ENCODE results near the gene NLRP13. TPM values are rescaled to one million over a fixed set of nuclear protein-coding genes. Genes with fewer than 3 reads are reported as not detected.

The NLRP13 gene
- total RNA-seq, 1 experiment from 2014 or later = not detected

GRCh38 chr19:55858401-55858800, 73.7 kb downstream of the NLRP13 start (continued):
- TF ChIP-seq, protein P1, sequence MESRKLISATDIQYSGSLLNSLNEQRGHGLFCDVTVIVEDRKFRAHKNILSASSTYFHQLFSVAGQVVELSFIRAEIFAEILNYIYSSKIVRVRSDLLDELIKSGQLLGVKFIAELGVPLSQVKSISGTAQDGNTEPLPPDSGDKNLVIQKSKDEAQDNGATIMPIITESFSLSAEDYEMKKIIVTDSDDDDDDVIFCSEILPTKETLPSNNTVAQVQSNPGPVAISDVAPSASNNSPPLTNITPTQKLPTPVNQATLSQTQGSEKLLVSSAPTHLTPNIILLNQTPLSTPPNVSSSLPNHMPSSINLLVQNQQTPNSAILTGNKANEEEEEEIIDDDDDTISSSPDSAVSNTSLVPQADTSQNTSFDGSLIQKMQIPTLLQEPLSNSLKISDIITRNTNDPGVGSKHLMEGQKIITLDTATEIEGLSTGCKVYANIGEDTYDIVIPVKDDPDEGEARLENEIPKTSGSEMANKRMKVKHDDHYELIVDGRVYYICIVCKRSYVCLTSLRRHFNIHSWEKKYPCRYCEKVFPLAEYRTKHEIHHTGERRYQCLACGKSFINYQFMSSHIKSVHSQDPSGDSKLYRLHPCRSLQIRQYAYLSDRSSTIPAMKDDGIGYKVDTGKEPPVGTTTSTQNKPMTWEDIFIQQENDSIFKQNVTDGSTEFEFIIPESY (IDR thresholded peaks at IDR 0.05; ENCODE audit: extremely low read depth, insufficient replicate concordance, low read length) = no peak
- TF ChIP-seq SP1 (IDR thresholded peaks at IDR 0.05; ENCODE audit: low read depth) (no peak), SRF (IDR thresholded peaks at IDR 0.05; ENCODE audit: low read depth) (no peak), TCF7L2 (IDR thresholded peaks at IDR 0.05; ENCODE audit: borderline replicate concordance, extremely low read depth, insufficient read depth, insufficient read length) (no peak), ZNF274 (IDR thresholded peaks at IDR 0.05; ENCODE audit: low read depth, low read length) (no peak), POLR2AphosphoS5 (IDR thresholded peaks at IDR 0.05; ENCODE audit: low read depth, low read length) (no peak), EZH2 (IDR thresholded peaks at IDR 0.05) (no peak), RAD21 (IDR thresholded peaks at IDR 0.05; ENCODE audit: low read depth) (no peak), ELF1 (IDR thresholded peaks at IDR 0.05; ENCODE audit: borderline replicate concordance, low read depth) (no peak)

DNA sequence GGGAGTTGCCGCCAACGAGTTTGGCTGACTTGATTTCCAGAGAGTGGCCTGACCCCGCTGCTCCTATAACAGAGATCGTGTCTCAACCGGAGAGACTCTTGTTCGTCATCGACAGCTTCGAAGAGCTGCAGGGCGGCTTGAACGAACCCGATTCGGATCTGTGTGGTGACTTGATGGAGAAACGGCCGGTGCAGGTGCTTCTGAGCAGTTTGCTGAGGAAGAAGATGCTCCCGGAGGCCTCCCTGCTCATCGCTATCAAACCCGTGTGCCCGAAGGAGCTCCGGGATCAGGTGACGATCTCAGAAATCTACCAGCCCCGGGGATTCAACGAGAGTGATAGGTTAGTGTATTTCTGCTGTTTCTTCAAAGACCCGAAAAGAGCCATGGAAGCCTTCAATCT, 74.2 kb downstream of the NLRP13 start:
- POLR2A ChIA-PET = no interaction called here
- no peak for TF ChIP-seq TCF7L2 (IDR thresholded peaks at IDR 0.05; ENCODE audit: borderline replicate concordance, extremely low read depth, insufficient read depth, insufficient read length)
- H3K27me3 ChIP-seq (ENCODE audit: insufficient read depth, low read length) = no peaks in the 10 kb centered on the region

More for the DNA sequence above, 74.2 kb downstream of the NLRP13 start:
- ChIA-PET RAD21 (ENCODE audit: low non-redundant PET in 1 of 2, low total read pairs in 2 of 2, uncharacterized antibody in 2 of 2, unreplicated experiment in 2 of 2) (no interaction called here), CTCF (no interaction called here)
- Histone ChIP-seq H3K9me2 (ENCODE audit: insufficient read depth) (no peaks in the 10 kb centered on the region), H3K4me3 (replicated peaks in 1 of 2; ENCODE audit: low read depth in 1 of 2, low read length in 2 of 2) (no peak overlapping the region), H3K36me3 (ENCODE audit: control insufficient read depth in 1 of 2, insufficient read depth in 2 of 2, low read length in 2 of 2) (no peaks in the 10 kb centered on the region), H3K4me2 (ENCODE audit: low read length) (no peak overlapping the region), H4K20me1 (ENCODE audit: insufficient read depth) (no peaks in the 10 kb centered on the region), H2AFZ (ENCODE audit: low read depth, low read length, poor library complexity, severe bottlenecking) (no peak overlapping the region), H3K79me2 (ENCODE audit: insufficient read depth, low read length) (no peaks in the 10 kb centered on the region), H3K9ac (ENCODE audit: low read length) (no peak overlapping the region), H3K9me3 (ENCODE audit: control insufficient read depth in 1 of 2, insufficient read depth in 1 of 2, low read depth in 1 of 2, low read length in 2 of 2) (no peaks in the 10 kb centered on the region), H3K27ac (ENCODE audit: low read depth, low read length) (no peak overlapping the region), H3K4me1 (ENCODE audit: control insufficient read depth in 1 of 2, insufficient read depth in 2 of 2, low read length in 2 of 2) (no peaks in the 10 kb centered on the region)
- no peak for DNase-seq (ENCODE audit: low read depth, low spot score)
- no peak for ATAC-seq
- intact Hi-C loops (cut with micrococcal nuclease) = no loop called here
- no TSS peak for BruUV-seq (replicated peaks)
